Transverse colon (tissue), 4 donors: ENCODE data around the gene BCL11A. TPM values are rescaled to one million over a fixed set of nuclear protein-coding genes. Genes with fewer than 3 reads are reported as not detected.

ENCODE experiments used
- DNase-seq: peaks from one replicate; pipeline ENCODE4 v3.0.0-alpha.2; 2019
- H3K27ac ChIP-seq, 4 donors: fragments of 200-600 bp; sonication (generic); 2 replicates each; pipeline ENCODE4 v1.5.1; 2016 to 2018; ENCODE audit warnings: inconsistent platforms in 4 of 4
- H3K27me3 ChIP-seq: fragments of 200-600 bp; sonication (generic); 2 replicates; pipeline ENCODE4 v1.5.1; 2017; ENCODE audit warnings: inconsistent platforms
- H3K36me3 ChIP-seq, 4 donors: fragments of 200-600 bp; sonication (generic); 2 replicates each; pipeline ENCODE4 v1.5.1; 2017 to 2019; ENCODE audit warnings: inconsistent platforms in 4 of 4
- H3K4me1 ChIP-seq, 4 donors: fragments of 200-600 bp; sonication (generic); 2 replicates each; pipeline ENCODE4 v1.5.1; 2017 to 2020; ENCODE audit warnings: inconsistent platforms in 4 of 4
- H3K4me3 ChIP-seq, 4 donors: fragments of 200-600 bp; sonication (generic); 1 replicate in 1 of 4; 2 replicates in 3 of 4; pipeline versions ENCODE4 v1.5.1 to v1.6.1; 2017 to 2019; ENCODE audit warnings: inconsistent platforms in 4 of 4
- H3K9me3 ChIP-seq, 2 donors: fragments of 200-600 bp; sonication (generic); 2 replicates each; pipeline ENCODE4 v1.5.1; 2017 to 2019; ENCODE audit warnings: inconsistent platforms in 2 of 2
- CTCF ChIP-seq, 5 experiments: fragments of 200-600 bp in 3 of 5; fragments of 450-650 bp in 2 of 5; sonication (generic) in 3 of 5; IDR thresholded peaks; 1 replicate in 2 of 5; 2 replicates in 3 of 5; pipeline ENCODE4 v1.5.1; 2016 to 2017; ENCODE audit warnings: antibody characterized with exemption in 5 of 5, inconsistent platforms in 3 of 5, mild to moderate bottlenecking in 2 of 5, moderate library complexity in 1 of 5
- EP300 ChIP-seq: sonication (generic); formaldehyde crosslinking; IDR thresholded peaks from one replicate; pipeline ENCODE4 v1.6.1; 2017; ENCODE audit warnings: antibody characterized with exemption, low read depth
- POLR2A ChIP-seq: fragments of 450-650 bp; IDR thresholded peaks from one replicate; pipeline ENCODE4 v1.6.1; 2016; ENCODE audit warnings: antibody characterized with exemption, mild to moderate bottlenecking, moderate library complexity
- POLR2AphosphoS5 ChIP-seq, 3 donors: sonication (generic); formaldehyde crosslinking; IDR thresholded peaks; one replicate each; pipeline ENCODE4 v1.6.1; 2016; ENCODE audit warnings: antibody characterized with exemption in 3 of 3
- WGBS, 2 donors: methylation state at CpG; one replicate each; pipeline ENCODE4 v1.1.5; 2018; ENCODE audit warnings: low coverage in 1 of 2; 5-methylcytosine and 5-hydroxymethylcytosine counted together
- in situ Hi-C, 4 donors: fragments of 200-750 bp; cut with MboI; loops; one replicate each; pipeline versions ENCODE4 v1.15.0 to v1.15.1; 2017; ENCODE audit warnings: low sequenced_read_pairs in 3 of 4, low pct_ligation_motif_present in 1 of 4, low pct_unique_long_range_greater_than_20kb in 1 of 4
- intact Hi-C: fragments of 100-400 bp; cut with DNase I; formaldehyde crosslinking; loops from one replicate; pipeline ENCODE4 v1.15.1; 2023; ENCODE audit warnings: low total_unique reads
- total RNA-seq, 4 donors: library from RNA; depleted of rRNA; stranded (reverse); fragments of >200 nt; gene quantifications; one replicate each; pipeline ENCODE4 v1.1.0, GENCODE V29; 2016

Gene BCL11A
- total RNA-seq, 4 donors from 2014 or later = 11.3 to 38.1 (median 19.9) TPM

GRCh38 chr2:60567919-60568768 lies 14.7 kb upstream of the BCL11A start:
- in situ Hi-C loops = loop anchor here in 3 of 4 donors (10.0 to 25.0 kb wide), 5 partner anchors 1131 to 1531 kb away; no protein-coding TSS in a partner anchor
- Histone ChIP-seq H3K4me1 (peaks cover 0 to 11% (median 3%) of the 10 kb centered on the region in 4 donors), H3K27me3 (peaks cover 86% of the 10 kb centered on the region), H3K27ac (no peak overlapping the region), H3K36me3 (no peaks in the 10 kb centered on the region), H3K9me3 (no peaks in the 10 kb centered on the region), H3K4me3 (no peak overlapping the region)
- no peak for TF ChIP-seq POLR2AphosphoS5 (IDR thresholded peaks at IDR 0.05)
- TF ChIP-seq POLR2A = no peak
- TF ChIP-seq CTCF (IDR thresholded peaks at IDR 0.05) = no peak
- no peak for TF ChIP-seq EP300
- 63 to 68% methylated on average over 9 to 11 of the region's 11 CpGs for WGBS, 2 donors
- no peak for DNase-seq
- intact Hi-C loops = no loop called here

GRCh38 chr2:60567096-60567495 lies 13.6 kb upstream of the BCL11A start:
- DNase-seq = no peak
- Histone ChIP-seq H3K27ac (no peak overlapping the region), H3K4me1 (peaks cover 0 to 11% (median 3%) of the 10 kb centered on the region in 4 donors), H3K4me3 (no peak overlapping the region), H3K27me3 (peaks cover 78% of the 10 kb centered on the region), H3K36me3 (no peaks in the 10 kb centered on the region), H3K9me3 (no peaks in the 10 kb centered on the region)
- TF ChIP-seq CTCF (IDR thresholded peaks at IDR 0.05) (no peak), POLR2A (no peak), EP300 (no peak), POLR2AphosphoS5 (IDR thresholded peaks at IDR 0.05) (no peak)
- in situ Hi-C loops (loop anchor here in 3 of 4 donors (10.0 to 25.0 kb wide), 5 partner anchors 1130 to 1530 kb away; no protein-coding TSS in a partner anchor), intact Hi-C loops (no loop called here)
- WGBS, 2 donors = 86 to 93% methylated on average over 4 of the region's 4 CpGs

GRCh38 chr2:60565472-60565871 lies 12.0 kb upstream of the BCL11A start:
- Histone ChIP-seq H3K27ac (no peak overlapping the region), H3K4me1 (peaks cover 0 to 11% (median 3%) of the 10 kb centered on the region in 4 donors), H3K4me3 (no peak overlapping the region), H3K9me3 (no peaks in the 10 kb centered on the region), H3K27me3 (peaks cover 72% of the 10 kb centered on the region), H3K36me3 (no peaks in the 10 kb centered on the region)
- TF ChIP-seq POLR2A (no peak), POLR2AphosphoS5 (IDR thresholded peaks at IDR 0.05) (no peak), EP300 (no peak), CTCF (IDR thresholded peaks at IDR 0.05) (peak in 4 of 5 experiments; percentile 18 to 31 (median 24))
- peak; percentile 39 for DNase-seq
- 17 to 18% methylated on average over 3 of the region's 3 CpGs for WGBS, 2 donors
- intact Hi-C loops (no loop called here), in situ Hi-C loops (loop anchor here in 3 of 4 donors (10.0 to 25.0 kb wide), 5 partner anchors 1128 to 1528 kb away; no protein-coding TSS in a partner anchor)

DNA sequence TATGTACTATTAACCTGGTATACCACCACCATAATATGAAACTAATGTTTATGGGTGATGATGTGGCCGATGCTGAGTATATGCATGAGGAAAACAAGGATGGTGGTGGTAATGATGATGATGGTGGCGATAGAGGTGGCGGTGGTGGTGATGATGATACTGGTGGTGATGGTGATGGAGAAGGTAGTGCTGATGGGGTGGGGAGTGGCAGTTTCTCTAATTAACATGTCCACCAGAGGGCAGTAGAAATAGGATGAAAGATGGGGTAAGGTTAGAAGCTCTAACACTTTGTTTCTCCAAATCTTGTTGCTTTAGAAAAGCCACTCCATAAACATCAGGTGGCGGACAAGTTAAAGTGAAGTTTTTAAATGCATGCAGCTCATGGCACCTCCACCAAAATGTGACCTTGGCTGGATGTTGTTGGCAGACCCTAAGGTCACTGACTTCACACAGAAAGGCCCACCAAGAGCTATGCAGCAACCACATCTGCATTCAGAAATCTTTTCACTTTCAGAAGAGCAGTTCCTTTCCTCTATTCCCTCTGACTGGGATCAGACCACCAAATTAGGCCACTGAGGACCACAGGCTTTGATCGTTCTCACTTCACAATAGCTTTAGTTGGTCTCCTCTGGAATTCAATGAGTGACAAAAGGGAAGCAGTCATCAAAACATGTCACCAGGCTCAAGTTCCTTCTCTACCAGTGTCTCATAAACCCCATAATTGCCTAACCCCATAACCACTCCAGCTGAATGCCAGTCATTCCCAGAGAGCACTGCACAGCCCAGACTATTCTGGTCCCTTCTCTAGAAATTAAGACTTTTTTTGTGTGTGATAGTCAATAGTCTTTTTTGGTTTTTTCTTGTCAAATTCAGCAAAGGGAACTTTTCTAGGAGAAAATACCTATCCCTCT lies 7.5 kb upstream of the BCL11A start:
- 78 to 82% methylated on average over 4 to 5 of the region's 5 CpGs for WGBS, 2 donors
- intact Hi-C loops = no loop called here
- in situ Hi-C loops = loop anchor here in 3 of 4 donors (10.0 to 25.0 kb wide), 5 partner anchors 1124 to 1524 kb away; no protein-coding TSS in a partner anchor
- H3K9me3 ChIP-seq = no peaks in the 10 kb centered on the region
- TF ChIP-seq CTCF (IDR thresholded peaks at IDR 0.05) (peak; percentile 47 to 59 (median 56)), EP300 (no peak), POLR2AphosphoS5 (IDR thresholded peaks at IDR 0.05) (no peak)
- peaks cover 0 to 17% (median 14%) of the 10 kb centered on the region in 4 donors for H3K4me1 ChIP-seq
- no peak for DNase-seq
- H3K27me3 ChIP-seq = peaks cover 53% of the 10 kb centered on the region
- H3K36me3 ChIP-seq = no peaks in the 10 kb centered on the region
- no peak overlapping the region for H3K27ac ChIP-seq
- H3K4me3 ChIP-seq = no peak overlapping the region
